Vagina (tissue), 2 donors: ENCODE results near the gene CCL4. TPM values are rescaled to one million over a fixed set of nuclear protein-coding genes. Genes with fewer than 3 reads are reported as not detected.

Experiments used
- DNase-seq, 2 donors: peaks; one replicate each; pipeline ENCODE4 v3.0.0-alpha.2; 2017; ENCODE audit errors: extremely low spot score in 2 of 2
- H3K27ac ChIP-seq: fragments of 200-600 bp; sonication (generic); one replicate; pipeline ENCODE4 v1.5.1; 2019
- H3K27me3 ChIP-seq: fragments of 200-600 bp; sonication (generic); one replicate; pipeline ENCODE4 v1.5.1; 2019
- H3K36me3 ChIP-seq, 2 donors: fragments of 200-600 bp; sonication (generic); one replicate each; pipeline ENCODE4 v1.5.1; 2017 to 2019
- H3K4me1 ChIP-seq: fragments of 200-600 bp; sonication (generic); one replicate; pipeline ENCODE4 v1.5.1; 2019
- H3K4me3 ChIP-seq, 2 donors: fragments of 200-600 bp; sonication (generic); 1 replicate in 1 of 2; 2 replicates in 1 of 2; pipeline ENCODE4 v1.5.1; 2016 to 2019
- H3K9me3 ChIP-seq: fragments of 200-600 bp; sonication (generic); one replicate; pipeline ENCODE4 v1.5.1; 2019
- CTCF ChIP-seq, 3 experiments: fragments of 450-650 bp in 2 of 3; fragments of 200-600 bp in 1 of 3; sonication (generic) in 1 of 3; IDR thresholded peaks; one replicate each; pipeline ENCODE4 v1.5.1; 2017 to 2019; ENCODE audit warnings: antibody characterized with exemption in 3 of 3, mild to moderate bottlenecking in 2 of 3, moderate library complexity in 2 of 3
- POLR2A ChIP-seq, 2 donors: fragments of 450-650 bp; IDR thresholded peaks; one replicate each; pipeline ENCODE4 v1.6.1; 2017; ENCODE audit warnings: antibody characterized with exemption in 2 of 2, mild to moderate bottlenecking in 2 of 2, moderate library complexity in 2 of 2
- POLR2AphosphoS5 ChIP-seq, 2 donors: sonication (generic); formaldehyde crosslinking; IDR thresholded peaks; one replicate each; pipeline ENCODE4 v1.9.0; 2017; ENCODE audit warnings: antibody characterized with exemption in 2 of 2, mild to moderate bottlenecking in 2 of 2, low read depth in 1 of 2; ENCODE audit not compliant: insufficient read depth in 1 of 2
- intact Hi-C: fragments of 100-400 bp; cut with DNase I; formaldehyde crosslinking; loops from one replicate; pipeline ENCODE4 v1.15.1; 2023
- total RNA-seq: library from RNA; depleted of rRNA; stranded (reverse); fragments of >200 nt; gene quantifications from one replicate; pipeline ENCODE4 v1.2.3, GENCODE V29; 2016

The CCL4 gene
- total RNA-seq, 1 donor from 2014 or later = 15.0 TPM

GRCh38 chr17:36131421-36131820 lies 27.8 kb downstream of the CCL4 start:
- no peak for DNase-seq
- H3K9me3 ChIP-seq = no peaks in the 10 kb centered on the region
- H3K36me3 ChIP-seq = no peaks in the 10 kb centered on the region
- TF ChIP-seq POLR2AphosphoS5 (IDR thresholded peaks at IDR 0.05; ENCODE audit: insufficient read depth in 1 of 2, low read depth in 1 of 2) = no peak
- TF ChIP-seq CTCF (IDR thresholded peaks at IDR 0.05) = no peak
- no peak for TF ChIP-seq POLR2A (IDR thresholded peaks at IDR 0.05)
- intact Hi-C loops = no loop called here
- no peak overlapping the region for H3K4me3 ChIP-seq
- H3K27ac ChIP-seq = no peak overlapping the region
- H3K4me1 ChIP-seq = no peaks in the 10 kb centered on the region
- no peaks in the 10 kb centered on the region for H3K27me3 ChIP-seq

GRCh38 chr17:36131931-36132330 lies 28.3 kb downstream of the CCL4 start:
- H3K4me3 ChIP-seq = no peak overlapping the region
- no peak overlapping the region for H3K27ac ChIP-seq
- H3K27me3 ChIP-seq = no peaks in the 10 kb centered on the region
- no peaks in the 10 kb centered on the region for H3K36me3 ChIP-seq
- intact Hi-C loops = no loop called here
- no peak for TF ChIP-seq POLR2A (IDR thresholded peaks at IDR 0.05)
- TF ChIP-seq POLR2AphosphoS5 (IDR thresholded peaks at IDR 0.05; ENCODE audit: insufficient read depth in 1 of 2, low read depth in 1 of 2) = no peak
- TF ChIP-seq CTCF (IDR thresholded peaks at IDR 0.05) = no peak
- no peak for DNase-seq
- no peaks in the 10 kb centered on the region for H3K9me3 ChIP-seq
- H3K4me1 ChIP-seq = no peaks in the 10 kb centered on the region

GRCh38 chr17:36132421-36132831 lies 28.8 kb downstream of the CCL4 start:
- Histone ChIP-seq H3K9me3 (no peaks in the 10 kb centered on the region), H3K27me3 (no peaks in the 10 kb centered on the region), H3K4me1 (no peaks in the 10 kb centered on the region), H3K27ac (no peak overlapping the region), H3K36me3 (no peaks in the 10 kb centered on the region), H3K4me3 (no peak overlapping the region)
- intact Hi-C loops = no loop called here
- TF ChIP-seq POLR2AphosphoS5 (IDR thresholded peaks at IDR 0.05; ENCODE audit: insufficient read depth in 1 of 2, low read depth in 1 of 2) (no peak), CTCF (IDR thresholded peaks at IDR 0.05) (no peak), POLR2A (IDR thresholded peaks at IDR 0.05) (no peak)
- DNase-seq = no peak

GRCh38 chr17:36133602-36134236 lies 30.1 kb downstream of the CCL4 start:
- no peak for DNase-seq
- Histone ChIP-seq H3K9me3 (no peaks in the 10 kb centered on the region), H3K27me3 (no peaks in the 10 kb centered on the region), H3K27ac (no peak overlapping the region), H3K4me1 (no peaks in the 10 kb centered on the region), H3K4me3 (no peak overlapping the region), H3K36me3 (no peaks in the 10 kb centered on the region)
- TF ChIP-seq POLR2A (IDR thresholded peaks at IDR 0.05) (no peak), POLR2AphosphoS5 (IDR thresholded peaks at IDR 0.05; ENCODE audit: insufficient read depth in 1 of 2, low read depth in 1 of 2) (no peak), CTCF (IDR thresholded peaks at IDR 0.05) (no peak)
- intact Hi-C loops = no loop called here

- TF ChIP-seq POLR2A (IDR thresholded peaks at IDR 0.05) = no peak
- no peak for TF ChIP-seq CTCF (IDR thresholded peaks at IDR 0.05)
- TF ChIP-seq POLR2AphosphoS5 (IDR thresholded peaks at IDR 0.05; ENCODE audit: insufficient read depth in 1 of 2, low read depth in 1 of 2) = no peak
- no peak overlapping the region for H3K27ac ChIP-seq
- no peaks in the 10 kb centered on the region for H3K36me3 ChIP-seq
- intact Hi-C loops = no loop called here
- no peak for DNase-seq
- H3K27me3 ChIP-seq = no peaks in the 10 kb centered on the region
- H3K4me1 ChIP-seq = no peaks in the 10 kb centered on the region
- H3K4me3 ChIP-seq = no peak overlapping the region
- no peaks in the 10 kb centered on the region for H3K9me3 ChIP-seq
These were observed 31.8 kb downstream of the CCL4 start for GRCh38 chr17:36135465-36135864.
